Endothelial cell of coronary artery (primary cell): ENCODE results near the gene BACH1. TPM values are rescaled to one million over a fixed set of nuclear protein-coding genes. Genes with fewer than 3 reads are reported as not detected.

Experiments used
- total RNA-seq: library from RNA; depleted of rRNA; stranded (reverse); fragments of >200 nt; gene quantifications from 2 replicates; pipeline ENCODE4 v1.2.3, GENCODE V29; 2014

BACH1 gene
- 18.5 and 46.4 TPM in 2 replicates for total RNA-seq

GRCh38 chr21:29298348-29299045, at the start of gene BACH1:
Gene BACH1, plus strand, starts transcription at chr21:29298922. Its CDS starts 22,359 bp downstream, at chr21:29321281.

Other genes starting within 250 kb of the BACH1 start
- gene CCT8, start 225.3 kb upstream of the BACH1 start, total RNA-seq, result 232 and 248 TPM in 2 replicates
- gene MAP3K7CL, start 168.3 kb upstream of the BACH1 start, total RNA-seq, result 2.9 and 4.7 TPM in 2 replicates